K562 (cell line): ENCODE data around the gene WWP2. TPM values are rescaled to one million over a fixed set of nuclear protein-coding genes. Genes with fewer than 3 reads are reported as not detected.

ENCODE experiments used
- ATAC-seq: fragments of 200-7000 bp; cut with Tn5 transposase; 3 replicates; pipeline ENCODE4 v1.9.1; 2020; ENCODE audit warnings: moderate library complexity
- BruUV-seq: library from RNA; stranded (reverse); fragments of 400-500 nt; replicated peaks from 2 replicates; lab custom pipeline; 2021; lab: Mats Ljungman, UMichigan
- CTCF ChIA-PET: fragments of 300-600 bp; formaldehyde crosslinking; extraction: SDS; loops from one replicate; lab custom pipeline; 2021; ENCODE audit warnings: low intra/inter-chr PET ratio; lab: Yijun Ruan, JAX
- POLR2A ChIA-PET: fragments of 300-600, 350-650 bp; sonication (Branson Sonifier 250); formaldehyde crosslinking; extraction: SDS; loops from one replicate; lab custom pipeline; 2021; ENCODE audit warnings: antibody characterized with exemption, inconsistent platforms; lab: Yijun Ruan, JAX
- DNase-seq, 4 experiments: peaks; one replicate each; pipeline versions ENCODE4 v3.0.0 to v3.0.0-alpha.2; 2011 to 2018; ENCODE audit warnings: low spot score in 3 of 4, mixed read lengths in 3 of 4; ENCODE audit errors: extremely low read depth in 1 of 4
- FAIRE-seq: peaks from 2 replicates; lab custom pipeline; 2011; peaks lifted over from hg19 to GRCh38; lab: Jason Lieb, UNC
- H2AFZ ChIP-seq: 2 replicates; pipeline ENCODE4 v1.6.0; 2011; ENCODE audit warnings: low read depth, low read length, control low read depth, inconsistent platforms
- H3K27ac ChIP-seq: fragments of 200-600 bp; 3 replicates; pipeline ENCODE4 v1.8.0; 2011; ENCODE audit warnings: low read depth, mild to moderate bottlenecking, control low read depth, inconsistent platforms, low read length, moderate library complexity, mixed read lengths; ENCODE audit errors: extremely low read depth
- H3K27me3 ChIP-seq, 2 experiments: fragments of 300-600 bp in 1 of 2; 2 replicates in 1 of 2; 3 replicates in 1 of 2; pipeline versions ENCODE4 v1.6.0 to v1.8.0; 2011; ENCODE audit warnings: inconsistent platforms in 2 of 2, low read length in 2 of 2, mild to moderate bottlenecking in 1 of 2, mixed read lengths in 1 of 2, moderate library complexity in 1 of 2; ENCODE audit not compliant: control insufficient read depth in 2 of 2, insufficient read depth in 2 of 2
- H3K36me3 ChIP-seq: fragments of 300-600 bp; 3 replicates; pipeline ENCODE4 v1.8.0; 2011; ENCODE audit warnings: mild to moderate bottlenecking, low read length, inconsistent platforms; ENCODE audit not compliant: control insufficient read depth, insufficient read depth
- H3K4me1 ChIP-seq, 2 experiments: fragments of 200-600 bp in 1 of 2; replicated peaks in 1 of 2; 2 replicates in 1 of 2; 3 replicates in 1 of 2; pipeline versions ENCODE4 v1.5.1 to v1.8.0; 2011; ENCODE audit warnings: inconsistent platforms in 2 of 2, low read length in 2 of 2, mild to moderate bottlenecking in 1 of 2, mixed read lengths in 1 of 2, moderate library complexity in 1 of 2; ENCODE audit not compliant: control insufficient read depth in 2 of 2, insufficient read depth in 2 of 2
- H3K4me2 ChIP-seq: 2 replicates; pipeline ENCODE4 v1.6.1; 2011; ENCODE audit warnings: low read length, control low read depth, inconsistent platforms, mixed read lengths; ENCODE audit not compliant: insufficient read depth
- H3K4me3 ChIP-seq: fragments of 200-600 bp; sonication (generic), shearing (Covaris generic); 2 replicates; pipeline ENCODE4 v1.5.1; 2016; ENCODE audit warnings: control low read depth, inconsistent platforms
- H3K79me2 ChIP-seq: fragments of 200-600 bp; 3 replicates; pipeline ENCODE4 v1.8.0; 2011; ENCODE audit warnings: low read length, inconsistent platforms; ENCODE audit not compliant: control insufficient read depth, insufficient read depth
- H3K9ac ChIP-seq, 2 experiments: 2 replicates each; pipeline versions ENCODE4 v1.6.0 to v1.6.1; 2011; ENCODE audit warnings: low read depth in 2 of 2, low read length in 2 of 2, control low read depth in 1 of 2, inconsistent platforms in 1 of 2, mild to moderate bottlenecking in 1 of 2, mixed read lengths in 1 of 2; ENCODE audit not compliant: insufficient read depth in 1 of 2
- H3K9me1 ChIP-seq: one replicate; pipeline ENCODE4 v1.6.0; 2011; ENCODE audit warnings: inconsistent platforms, mild to moderate bottlenecking, low read length, moderate library complexity; ENCODE audit not compliant: control insufficient read depth, insufficient read depth
- H3K9me3 ChIP-seq: replicated peaks from 2 replicates; pipeline ENCODE4 v1.5.1; 2011; ENCODE audit warnings: low read depth, low read length, inconsistent platforms; ENCODE audit not compliant: control insufficient read depth, insufficient read depth
- H4K20me1 ChIP-seq: replicated peaks from 2 replicates; pipeline ENCODE4 v1.6.1; 2011; ENCODE audit warnings: low read length, inconsistent platforms, mixed read lengths; ENCODE audit not compliant: control insufficient read depth, insufficient read depth
- FOSL1 ChIP-seq: fragments of 200-800 bp; sonication (Bioruptor generic); conservative IDR thresholded peaks from 2 replicates; pipeline ENCODE4 v1.6.1; 2016; ENCODE audit warnings: missing genetic modification characterization, missing compliant biosample characterization
- MEF2A ChIP-seq: IDR thresholded peaks from 2 replicates; pipeline ENCODE4 v1.6.1; 2011; ENCODE audit warnings: low read depth, mild to moderate bottlenecking, low read length, moderate library complexity; ENCODE audit not compliant: control insufficient read depth
- PTTG1 ChIP-seq: fragments of 450-650 bp; IDR thresholded peaks from 2 replicates; pipeline ENCODE4 v1.6.1; 2016; ENCODE audit warnings: low read depth, mild to moderate bottlenecking, missing genetic modification characterization, missing compliant biosample characterization
- SMARCA5 ChIP-seq: fragments of 450-650 bp; IDR thresholded peaks from 2 replicates; pipeline ENCODE4 v1.6.1; 2016
- ZNF133 ChIP-seq: fragments of 250-450 bp; sonication (Bioruptor Pico); IDR thresholded peaks from 2 replicates; pipeline ENCODE4 v1.4.0; 2020; ENCODE audit warnings: mild to moderate bottlenecking
- ZNF253 ChIP-seq: fragments of 250-450 bp; sonication (Bioruptor Pico); conservative IDR thresholded peaks from 2 replicates; pipeline ENCODE4 v1.6.1; 2021; ENCODE audit warnings: mild to moderate bottlenecking
- ZNF507 ChIP-seq: conservative IDR thresholded peaks from 2 replicates; pipeline ENCODE4 v1.6.1; 2017; ENCODE audit warnings: missing genetic modification characterization, missing compliant biosample characterization
- WGBS: fragments of 100-300 bp; shearing (Covaris generic); methylation state at CpG from one replicate; pipeline ENCODE4 v1.1.6; 2016; ENCODE audit warnings: low coverage, mixed read lengths; ENCODE audit not compliant: insufficient coverage; ENCODE audit errors: missing lambda C conversion rate; 5-methylcytosine and 5-hydroxymethylcytosine counted together
- in situ Hi-C: fragments of 300-500 bp; cut with MboI; formaldehyde crosslinking; loops from 4 replicates; pipeline ENCODE4 v1.15.0; 2018; ENCODE audit warnings: inconsistent platforms, mixed read lengths
- intact Hi-C: fragments of 100-400 bp; cut with micrococcal nuclease; formaldehyde crosslinking; loops from 2 replicates; pipeline ENCODE4 v1.14.2; 2022
- polyA plus RNA-seq, 8 experiments: library from polyadenylated mRNA; depleted of rRNA in 4 of 8; stranded (reverse) in 5 of 8; unstranded in 3 of 8; fragments of >200 nt; fragmentation: Nextera tagmentation in 2 of 8; fragmentation: Illumina TruSeq in 1 of 8; extraction: Ambion mirVana in 2 of 8; extraction: Trizol in 1 of 8; gene quantifications; 2 replicates each; pipeline versions ENCODE4 v1.2.1 to v1.2.3, GENCODE V29; 2011 to 2014; ENCODE audit warnings: inconsistent platforms in 1 of 8, missing spikeins in 1 of 8
- total RNA-seq, 7 experiments: library from RNA; depleted of rRNA in 6 of 7; stranded (reverse); fragments of >200 nt in 6 of 7; fragmentation: Illumina TruSeq in 2 of 7; extraction: Trizol in 2 of 7; gene quantifications; 2 replicates each; pipeline versions ENCODE4 v1.2.1 to v1.2.3, GENCODE V29; 2011 to 2021; ENCODE audit warnings: low replicate concordance in 1 of 7
- TF ChIP-seq, protein P1 (sequence below): conservative IDR thresholded peaks from 2 replicates; pipeline ENCODE4 v1.6.1; 2011; ENCODE audit warnings: low read depth, mild to moderate bottlenecking, low read length; ENCODE audit not compliant: control insufficient read depth
- TF ChIP-seq, protein P2 (sequence below): sonication (generic); formaldehyde crosslinking; IDR thresholded peaks from 2 replicates; pipeline ENCODE4 v1.8.0; 2022; ENCODE audit warnings: mild to moderate bottlenecking, low read depth, missing genetic modification reagents
- TF ChIP-seq, protein P3 (sequence below): IDR thresholded peaks from 2 replicates; pipeline ENCODE4 v1.6.1; 2011; ENCODE audit warnings: borderline replicate concordance, low read depth, mild to moderate bottlenecking, moderate library complexity, low read length; ENCODE audit not compliant: insufficient read depth, poor library complexity, severe bottlenecking

Gene WWP2
- total and polyA plus RNA-seq, 9 of the 15 experiments (the other 6 are each of a cell fraction or from before 2014, with no cell fraction given), result 1.9 to 34.4 (median 14.6) TPM

DNA sequence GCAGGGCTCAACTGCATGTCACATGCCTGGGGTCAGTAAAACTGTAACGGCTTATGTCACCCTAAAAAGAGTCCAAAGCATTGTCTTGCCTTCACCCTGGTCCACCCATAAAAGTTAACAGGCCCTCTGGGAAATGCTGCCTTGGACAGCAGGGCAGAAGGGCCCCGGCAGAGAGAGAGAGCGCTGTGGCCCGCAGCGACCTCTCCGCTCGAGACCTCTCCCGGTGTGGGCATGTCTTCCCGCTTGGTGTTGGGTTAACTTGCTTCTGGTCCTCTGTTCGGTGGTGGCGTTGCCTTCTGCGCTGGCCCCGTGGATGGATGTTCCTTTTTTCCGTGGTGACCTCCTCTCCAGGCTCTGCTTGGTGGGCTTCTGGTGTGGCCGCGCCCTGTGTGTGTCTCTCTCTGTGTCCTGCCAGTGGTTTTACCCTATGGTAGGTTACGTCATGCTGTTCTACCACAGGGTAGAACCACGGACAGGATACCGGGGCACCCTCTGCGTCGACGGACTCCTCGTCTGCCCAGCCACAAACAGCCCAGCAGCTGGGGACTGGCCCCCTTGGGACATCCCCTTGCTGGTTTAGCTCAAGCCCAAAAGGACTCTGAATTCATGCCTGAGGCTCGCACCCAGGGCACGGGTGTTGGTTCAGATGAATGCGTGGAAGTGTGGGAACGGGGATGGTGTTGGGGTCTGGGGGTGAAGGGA is 170.7 kb downstream of the WWP2 start:
- DNase-seq, result no peak
- ChIA-PET CTCF (no interaction called here), POLR2A (interaction anchor here (0.7 kb wide), 1 partner anchor 476 kb away, joined by 3 read pairs; no protein-coding TSS in a partner anchor)
- no peaks in the 10 kb centered on the region for H3K27me3 ChIP-seq
- no peaks in the 10 kb centered on the region for H3K79me2 ChIP-seq
- intact Hi-C loops (loop anchor here (5.0 kb wide), 1 partner anchor 226 kb away; no protein-coding TSS in a partner anchor), in situ Hi-C loops (no loop called here)
- no peaks in the 10 kb centered on the region for H3K9me3 ChIP-seq
- TF ChIP-seq ZNF507 (tag) (no peak), PTTG1 (no peak)
- H3K27ac ChIP-seq, result no peak overlapping the region
- H3K9ac ChIP-seq, result 0 out of 4 replicates have a peak overlapping the region, but pooled peaks of 1 of the 2 experiments have one; percentile 5
- peaks cover 44% of the 10 kb centered on the region; the same call in 1 of the 3 replicates for H3K36me3 ChIP-seq
- no TSS peak for BruUV-seq
- H3K4me1 ChIP-seq, result 0 out of 5 replicates have a peak, but pooled peaks cover 0 to 3% of the 10 kb centered on the region in 2 experiments
- no peaks in the 10 kb centered on the region for H4K20me1 ChIP-seq
- H3K4me2 ChIP-seq, result no peak overlapping the region
- no peak for FAIRE-seq
- H3K4me3 ChIP-seq, result no peak overlapping the region
- WGBS, result 80% methylated on average over 21 of the region's 27 CpGs
- peaks cover 2% of the 10 kb centered on the region for H3K9me1 ChIP-seq
- no peak overlapping the region for H2AFZ ChIP-seq
- ATAC-seq, result no peak

DNA sequence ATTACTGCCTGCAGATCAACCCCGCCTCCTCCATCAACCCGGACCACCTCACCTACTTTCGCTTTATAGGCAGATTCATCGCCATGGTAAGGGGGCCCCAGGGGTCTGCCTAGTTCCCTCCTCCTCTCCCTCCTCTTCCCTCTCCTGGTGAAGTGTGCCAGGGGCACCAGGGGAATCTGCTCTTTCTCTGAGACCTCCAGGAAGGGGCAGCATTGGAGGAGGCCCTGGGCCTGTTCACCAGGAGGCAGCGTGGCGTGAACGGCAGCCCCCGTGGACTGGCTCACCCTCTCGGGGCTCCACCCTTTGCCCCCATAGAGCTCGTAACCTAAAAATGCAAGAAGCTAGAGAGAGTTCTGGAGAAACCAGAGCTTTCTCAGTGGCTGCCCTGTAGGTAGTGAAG is 171.9 kb downstream of the WWP2 start:
- ATAC-seq (no peak), DNase-seq (no peak), FAIRE-seq (no peak)
- POLR2A ChIA-PET, result interaction anchor here (0.6 kb wide), 1 partner anchor 168 kb away, joined by 3 read pairs; no protein-coding TSS in a partner anchor
- Histone ChIP-seq H3K4me1 (no peaks in the 10 kb centered on the region), H2AFZ (no peak overlapping the region), H3K9me3 (no peaks in the 10 kb centered on the region), H3K27me3 (no peaks in the 10 kb centered on the region), H3K27ac (no peak overlapping the region), H3K4me2 (no peak overlapping the region), H3K9me1 (peaks cover 2% of the 10 kb centered on the region), H3K9ac (no peak overlapping the region), H3K79me2 (no peaks in the 10 kb centered on the region), H4K20me1 (no peaks in the 10 kb centered on the region), H3K4me3 (no peak overlapping the region), H3K36me3 (peaks cover 47% of the 10 kb centered on the region; the same call in 1 of the 3 replicates)
- CTCF ChIA-PET, result no interaction called here
- in situ Hi-C loops, result no loop called here
- intact Hi-C loops, result loop anchor here (5.0 kb wide), 1 partner anchor 227 kb away; no protein-coding TSS in a partner anchor
- no TSS peak for BruUV-seq
- WGBS, result 87% methylated on average over 5 of the region's 10 CpGs
- TF ChIP-seq, protein P1, sequence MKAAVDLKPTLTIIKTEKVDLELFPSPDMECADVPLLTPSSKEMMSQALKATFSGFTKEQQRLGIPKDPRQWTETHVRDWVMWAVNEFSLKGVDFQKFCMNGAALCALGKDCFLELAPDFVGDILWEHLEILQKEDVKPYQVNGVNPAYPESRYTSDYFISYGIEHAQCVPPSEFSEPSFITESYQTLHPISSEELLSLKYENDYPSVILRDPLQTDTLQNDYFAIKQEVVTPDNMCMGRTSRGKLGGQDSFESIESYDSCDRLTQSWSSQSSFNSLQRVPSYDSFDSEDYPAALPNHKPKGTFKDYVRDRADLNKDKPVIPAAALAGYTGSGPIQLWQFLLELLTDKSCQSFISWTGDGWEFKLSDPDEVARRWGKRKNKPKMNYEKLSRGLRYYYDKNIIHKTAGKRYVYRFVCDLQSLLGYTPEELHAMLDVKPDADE, result no peak
- TF ChIP-seq, protein P2, sequence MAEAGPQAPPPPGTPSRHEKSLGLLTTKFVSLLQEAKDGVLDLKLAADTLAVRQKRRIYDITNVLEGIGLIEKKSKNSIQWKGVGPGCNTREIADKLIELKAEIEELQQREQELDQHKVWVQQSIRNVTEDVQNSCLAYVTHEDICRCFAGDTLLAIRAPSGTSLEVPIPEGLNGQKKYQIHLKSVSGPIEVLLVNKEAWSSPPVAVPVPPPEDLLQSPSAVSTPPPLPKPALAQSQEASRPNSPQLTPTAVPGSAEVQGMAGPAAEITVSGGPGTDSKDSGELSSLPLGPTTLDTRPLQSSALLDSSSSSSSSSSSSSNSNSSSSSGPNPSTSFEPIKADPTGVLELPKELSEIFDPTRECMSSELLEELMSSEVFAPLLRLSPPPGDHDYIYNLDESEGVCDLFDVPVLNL (CRISPR knock-in tag), result no peak
- TF ChIP-seq SMARCA5 (no peak), ZNF253 (CRISPR knock-in tag) (no peak), MEF2A (no peak), ZNF133 (CRISPR knock-in tag) (no peak), FOSL1 (no peak)
- TF ChIP-seq, protein P3, sequence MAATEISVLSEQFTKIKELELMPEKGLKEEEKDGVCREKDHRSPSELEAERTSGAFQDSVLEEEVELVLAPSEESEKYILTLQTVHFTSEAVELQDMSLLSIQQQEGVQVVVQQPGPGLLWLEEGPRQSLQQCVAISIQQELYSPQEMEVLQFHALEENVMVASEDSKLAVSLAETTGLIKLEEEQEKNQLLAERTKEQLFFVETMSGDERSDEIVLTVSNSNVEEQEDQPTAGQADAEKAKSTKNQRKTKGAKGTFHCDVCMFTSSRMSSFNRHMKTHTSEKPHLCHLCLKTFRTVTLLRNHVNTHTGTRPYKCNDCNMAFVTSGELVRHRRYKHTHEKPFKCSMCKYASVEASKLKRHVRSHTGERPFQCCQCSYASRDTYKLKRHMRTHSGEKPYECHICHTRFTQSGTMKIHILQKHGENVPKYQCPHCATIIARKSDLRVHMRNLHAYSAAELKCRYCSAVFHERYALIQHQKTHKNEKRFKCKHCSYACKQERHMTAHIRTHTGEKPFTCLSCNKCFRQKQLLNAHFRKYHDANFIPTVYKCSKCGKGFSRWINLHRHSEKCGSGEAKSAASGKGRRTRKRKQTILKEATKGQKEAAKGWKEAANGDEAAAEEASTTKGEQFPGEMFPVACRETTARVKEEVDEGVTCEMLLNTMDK, result no peak
